DMS153 treated with DMSO at 0.1 percent for 48 hours (cell line): ENCODE measurements around the gene TLK2.
"Not testable (repeated sequence)": the region's sequence is repeated elsewhere in the genome, so short reads cannot be mapped to it uniquely, and the experiment has no call there.

ENCODE experiments used
- DNase-seq: peaks from one replicate; lab custom pipeline; 2025; ENCODE audit not compliant: unreplicated experiment; lab: John Stamatoyannopoulos, UW

TLK2 gene

GRCh38 chr17:62597920-62598319, 119.3 kb downstream of the TLK2 start:
- no peak for DNase-seq

GRCh38 chr17:62599964-62600657, 121.5 kb downstream of the TLK2 start:
- DNase-seq, result no peak

GRCh38 chr17:62600805-62601204, 122.2 kb downstream of the TLK2 start:
- no peak for DNase-seq

GRCh38 chr17:62601471-62601870, 122.8 kb downstream of the TLK2 start:
- no peak for DNase-seq

GRCh38 chr17:62603783-62604182, 125.2 kb downstream of the TLK2 start:
- not testable (repeated sequence) for DNase-seq

- no peak for DNase-seq
Measured at GRCh38 chr17:62605588-62605987, 127.0 kb downstream of the TLK2 start.

GRCh38 chr17:62611292-62611691, 132.7 kb downstream of the TLK2 start:
- DNase-seq, result no peak

- no peak for DNase-seq
Measured at GRCh38 chr17:62611728-62612127, 133.1 kb downstream of the TLK2 start.

- not testable (repeated sequence) for DNase-seq
Measured at GRCh38 chr17:62612289-62612688, 133.7 kb downstream of the TLK2 start.

- DNase-seq, result not testable (repeated sequence)
Measured at GRCh38 chr17:62613095-62613494, 134.5 kb downstream of the TLK2 start.

GRCh38 chr17:62614142-62614541, 135.5 kb downstream of the TLK2 start:
- no peak for DNase-seq

- no peak for DNase-seq
Measured at GRCh38 chr17:62615503-62615902, 136.9 kb downstream of the TLK2 start.

GRCh38 chr17:62616993-62617893, 138.6 kb downstream of the TLK2 start:
- no peak for DNase-seq

GRCh38 chr17:62617894-62618472, 139.4 kb downstream of the TLK2 start:
- DNase-seq, result no peak

GRCh38 chr17:62618647-62619416, 140.2 kb downstream of the TLK2 start:
- DNase-seq, result no peak

- no peak for DNase-seq
Measured at GRCh38 chr17:62619417-62620155, 141.0 kb downstream of the TLK2 start.

GRCh38 chr17:62621223-62621622, 142.6 kb downstream of the TLK2 start:
- DNase-seq, result no peak

- DNase-seq, result no peak
Measured at GRCh38 chr17:62625184-62625869, 146.7 kb downstream of the TLK2 start.

GRCh38 chr17:62625870-62626200, 147.2 kb downstream of the TLK2 start:
- DNase-seq, result no peak

- no peak for DNase-seq
Measured at GRCh38 chr17:62626719-62627218, 148.1 kb downstream of the TLK2 start.
